SKM-1 treated with dmso at 0.1 percent for 144 hours (cell line): ENCODE data around the gene LRRC46.

Source experiments
- DNase-seq: peaks from one replicate; lab custom pipeline; 2025; ENCODE audit not compliant: unreplicated experiment; lab: John Stamatoyannopoulos, UW

Gene LRRC46

GRCh38 chr17:47850692-47851573, 19.5 kb downstream of the LRRC46 start, which contains the start of gene SP6:
Gene SP6 (minus strand): TSS chr17:47851163. CDS start chr17:47848429, 2,734 bp downstream.
- no peak for DNase-seq

GRCh38 chr17:47851764-47852112, 20.3 kb downstream of the LRRC46 start:
- no peak for DNase-seq

DNA sequence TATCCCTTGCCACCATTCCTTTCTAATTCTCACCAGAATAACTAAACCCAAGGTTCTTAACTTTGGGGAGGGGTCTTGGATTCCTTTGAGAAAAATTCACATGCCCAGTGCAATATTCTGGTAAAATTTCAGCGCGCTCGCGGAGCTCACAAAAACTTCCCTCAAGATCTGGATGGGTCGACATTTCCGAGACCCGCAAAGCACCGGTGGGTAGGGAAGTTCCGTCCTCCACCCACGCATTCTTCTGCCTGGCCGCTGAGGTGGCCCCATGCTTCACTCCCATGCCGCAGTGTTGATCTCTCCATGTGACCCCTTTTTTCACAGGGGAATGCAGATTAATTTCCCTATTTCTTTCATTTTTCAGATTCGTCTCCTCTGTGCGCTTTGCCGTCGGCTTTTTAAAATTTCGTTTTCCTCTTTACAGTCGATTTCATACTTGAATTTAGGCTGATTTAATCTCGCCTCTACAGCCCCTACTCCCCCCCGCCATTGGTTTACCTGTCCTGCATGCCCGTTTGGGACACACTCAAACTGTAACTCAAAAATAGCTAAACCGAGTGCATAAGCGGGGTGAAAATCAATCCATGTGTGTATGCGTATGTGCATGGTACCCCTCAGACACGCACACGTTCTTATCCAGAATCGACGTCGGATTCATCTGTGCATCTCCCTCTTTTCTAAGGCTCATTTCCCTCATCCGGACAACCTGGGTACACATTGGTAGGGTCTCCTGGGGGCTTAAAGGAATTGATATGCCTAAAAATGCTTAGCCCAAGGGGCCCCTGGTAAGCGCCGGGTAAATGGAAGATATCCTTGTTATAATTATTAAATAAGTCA, 20.9 kb downstream of the LRRC46 start:
- no peak for DNase-seq

DNA sequence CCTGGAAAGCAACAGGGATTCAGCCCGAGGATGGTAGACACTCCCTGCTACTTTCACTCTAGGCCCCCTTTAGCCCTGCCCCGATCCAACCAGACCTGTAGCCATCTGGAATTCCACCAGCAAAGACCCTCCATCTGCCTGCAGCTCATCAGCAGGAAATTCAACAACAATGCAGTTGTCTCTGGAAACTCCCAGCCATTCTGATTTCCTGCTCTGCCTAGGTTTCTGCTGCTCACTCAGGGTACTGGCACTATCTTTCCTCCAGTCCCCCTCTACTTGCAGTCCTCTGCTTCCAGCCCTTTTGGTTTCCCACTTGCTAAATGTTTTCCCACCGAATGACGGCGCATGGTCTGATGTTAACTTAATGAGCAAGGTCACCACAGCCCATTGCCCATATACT, 22.1 kb downstream of the LRRC46 start:
- no peak for DNase-seq

- no peak for DNase-seq
These were observed 24.3 kb downstream of the LRRC46 start for GRCh38 chr17:47855737-47856136.

DNA sequence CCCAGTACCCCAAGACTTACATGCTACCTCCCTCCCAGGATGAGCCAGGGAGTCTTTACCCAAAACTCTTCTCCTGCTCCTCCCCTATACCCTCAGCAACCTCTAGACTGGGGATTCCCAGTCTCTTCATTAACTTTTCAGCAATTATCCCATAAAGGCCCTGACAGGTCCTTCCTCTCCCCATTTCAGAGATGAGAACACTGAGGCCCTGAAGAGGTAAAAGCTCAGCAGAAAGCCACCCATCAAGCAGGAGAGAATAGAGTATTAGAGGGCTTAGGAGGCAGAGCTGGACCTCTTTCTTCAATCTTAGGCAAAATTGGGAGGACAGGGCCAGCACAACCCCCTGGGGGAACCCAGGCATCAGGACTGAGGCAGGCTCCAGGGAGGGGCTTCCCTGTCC, 25.4 kb downstream of the LRRC46 start:
- DNase-seq, result no peak

DNA sequence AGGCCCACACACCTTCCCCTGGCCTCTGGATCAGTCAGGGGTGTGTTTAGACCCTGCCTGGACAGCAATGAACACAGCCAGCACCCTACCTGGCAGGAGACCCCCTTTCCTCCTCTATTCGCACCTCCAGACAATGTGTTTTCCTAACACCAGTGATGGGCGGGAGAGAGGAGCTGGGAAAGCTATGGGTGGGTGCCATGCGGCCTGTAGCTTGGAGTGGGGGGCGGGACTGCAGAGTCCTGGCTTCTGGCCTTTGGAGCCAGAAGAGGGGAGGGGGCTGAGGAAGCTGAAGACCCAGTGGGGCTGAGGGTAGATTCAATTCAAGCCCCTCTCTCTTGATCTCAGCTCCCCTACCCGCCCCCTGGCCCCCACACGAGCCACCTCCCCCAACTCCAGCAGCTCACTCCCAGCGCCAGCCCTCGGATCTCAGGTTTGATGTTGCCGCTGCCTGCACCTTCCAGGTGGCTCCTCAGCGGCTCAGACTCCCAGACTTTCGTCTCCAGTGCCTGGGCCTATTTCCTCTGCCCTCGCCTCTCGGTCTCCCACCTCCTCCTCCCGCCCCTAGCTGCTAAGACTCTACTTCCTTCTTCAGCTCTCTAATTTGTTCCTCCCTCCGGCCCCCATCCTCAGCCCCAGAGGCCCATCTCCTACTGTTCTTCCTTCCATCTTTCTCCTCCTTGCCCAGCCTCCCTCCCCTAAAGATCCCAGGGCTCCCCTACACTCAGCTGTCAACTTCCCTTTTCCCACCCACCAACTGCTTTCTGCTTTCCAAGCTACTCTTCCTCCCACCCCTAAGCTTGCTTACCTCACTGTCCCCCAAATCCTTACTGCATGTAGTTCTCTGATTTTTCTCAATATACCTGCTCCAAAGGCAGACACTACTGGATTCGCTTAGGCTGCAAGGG, 26.3 kb downstream of the LRRC46 start:
- DNase-seq, result no peak

DNA sequence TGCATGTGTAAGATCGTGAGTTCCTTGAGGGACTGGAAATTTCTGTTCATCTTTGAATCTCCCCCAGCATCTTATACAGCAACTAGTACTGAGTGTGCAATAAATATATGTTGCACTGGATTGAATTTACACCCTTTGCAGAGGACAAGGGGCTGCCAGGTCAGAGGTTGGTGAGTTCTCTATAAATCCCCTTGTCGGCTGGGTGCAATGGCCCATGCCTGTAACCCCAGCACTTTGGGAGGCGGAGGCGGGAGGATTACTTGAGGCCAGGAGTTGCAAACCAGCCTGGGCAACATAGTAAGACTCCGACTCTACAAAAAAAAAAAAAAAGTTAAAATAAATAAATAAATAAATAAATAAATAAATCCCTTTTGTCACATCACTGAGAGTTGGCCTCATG, 28.9 kb downstream of the LRRC46 start:
- no peak for DNase-seq

DNA sequence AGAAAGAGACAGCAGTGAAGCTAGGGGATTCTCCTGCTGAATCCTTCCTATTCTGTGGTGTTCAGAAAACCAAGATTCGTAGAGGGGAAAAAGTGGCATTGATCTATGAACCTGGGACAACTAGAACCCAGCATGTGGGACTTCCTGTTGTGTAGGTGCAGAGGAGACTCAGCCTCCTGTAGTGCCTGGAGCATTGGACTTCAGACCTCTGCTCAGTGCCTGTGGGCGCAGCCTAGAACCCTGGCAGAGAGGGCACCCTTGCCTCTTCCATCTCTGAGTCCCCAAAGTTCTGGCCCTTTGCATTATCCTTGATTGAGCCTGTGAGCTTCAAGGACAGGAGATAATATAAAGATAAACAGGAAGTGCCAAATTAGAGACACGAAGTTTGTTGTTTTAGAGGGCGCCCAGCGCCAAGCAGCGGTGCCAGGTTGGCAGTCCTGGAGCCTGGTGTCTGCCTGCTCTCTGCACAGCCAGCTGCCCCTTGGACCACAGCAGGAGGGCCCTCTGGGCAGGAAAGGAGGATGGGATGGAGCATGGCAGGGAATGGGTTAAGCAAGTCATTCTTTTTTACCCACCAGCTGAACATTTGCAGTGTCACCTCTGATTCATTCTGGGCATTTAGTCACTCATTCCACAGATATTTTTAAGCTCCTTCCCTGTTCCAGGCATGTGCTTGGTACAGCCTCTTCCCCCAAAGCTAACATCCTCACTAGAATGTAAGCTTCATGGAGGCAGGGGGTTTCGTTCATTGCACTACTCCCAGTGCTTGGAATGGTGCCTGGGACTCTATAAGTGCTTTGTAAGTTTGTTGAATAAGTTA, 31.4 kb downstream of the LRRC46 start:
- DNase-seq, result no peak

DNA sequence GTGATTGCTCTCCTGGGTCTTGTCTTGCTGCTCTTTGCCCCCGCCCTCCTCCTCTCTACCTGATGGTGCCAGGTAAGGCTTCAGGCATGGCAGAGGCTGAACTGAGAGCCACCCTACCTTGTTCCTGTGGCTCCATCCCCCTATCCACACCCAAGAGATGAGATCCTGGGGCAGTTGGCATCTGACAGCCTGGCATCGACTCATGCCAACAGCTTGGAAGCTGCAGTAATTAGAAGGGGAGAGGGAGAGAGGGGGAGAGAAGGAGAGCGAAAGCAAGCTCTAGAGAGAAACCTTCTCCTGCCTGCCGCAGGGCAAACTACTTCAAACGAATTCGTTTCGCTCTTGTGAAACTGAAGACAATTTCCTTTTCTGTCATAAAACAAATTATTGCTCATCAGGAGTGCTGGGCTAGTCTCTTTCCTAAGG, 33.3 kb downstream of the LRRC46 start:
- no peak for DNase-seq

- no peak for DNase-seq
These were observed 35.5 kb downstream of the LRRC46 start for GRCh38 chr17:47866941-47867340.

DNA sequence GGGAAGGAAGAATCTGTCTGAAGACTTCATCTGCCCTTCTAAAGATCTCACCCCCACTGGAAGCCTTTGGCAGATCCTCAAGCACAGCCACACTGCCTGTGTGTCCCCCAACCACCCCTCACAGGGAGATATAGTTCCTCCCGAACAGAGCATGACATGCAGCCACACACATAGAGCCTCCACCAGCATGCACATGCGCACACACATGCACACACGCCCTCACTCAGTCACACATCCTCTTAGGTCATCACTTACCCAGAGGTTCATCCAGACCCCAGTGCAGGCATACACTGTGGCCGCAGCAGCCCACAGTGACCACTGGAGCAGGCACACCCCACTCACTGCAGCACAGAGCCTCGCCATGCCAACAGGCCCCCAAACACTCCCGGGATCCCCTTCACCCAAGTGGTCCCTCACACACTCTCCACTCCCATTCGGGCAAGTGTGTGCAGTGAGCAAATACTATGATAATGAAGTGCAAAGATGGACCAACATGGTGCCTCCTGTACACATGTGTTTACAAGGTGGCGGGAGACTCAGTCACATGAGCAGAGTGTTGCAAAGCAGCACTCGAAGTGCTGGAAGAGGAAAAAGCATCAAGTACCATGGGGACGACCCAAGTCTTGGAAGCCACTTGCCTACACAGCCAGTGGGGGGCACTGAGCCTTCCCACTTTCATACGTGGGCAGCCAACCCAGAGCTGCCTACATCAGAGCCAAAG, 36.5 kb downstream of the LRRC46 start:
- no peak for DNase-seq

DNA sequence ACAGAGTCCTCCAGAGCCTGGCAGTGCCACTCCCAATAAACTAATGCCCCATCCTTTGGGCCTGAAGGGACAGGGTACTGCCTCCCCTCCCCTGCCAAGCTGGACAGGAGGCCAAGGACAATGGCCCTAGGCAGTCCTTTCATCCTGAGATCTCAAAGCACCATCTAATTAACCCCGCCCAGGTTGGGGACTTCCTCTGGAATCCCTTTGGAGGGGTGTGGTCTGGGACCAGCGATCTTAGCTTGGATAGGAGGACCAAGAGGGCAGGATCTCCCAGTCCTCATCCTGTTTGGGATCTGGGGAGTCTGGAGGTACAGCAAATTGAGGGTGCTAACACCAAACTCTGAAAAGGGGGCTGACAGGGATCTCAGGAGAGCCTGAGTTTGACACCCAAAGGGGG, 37.6 kb downstream of the LRRC46 start:
- no peak for DNase-seq

DNA sequence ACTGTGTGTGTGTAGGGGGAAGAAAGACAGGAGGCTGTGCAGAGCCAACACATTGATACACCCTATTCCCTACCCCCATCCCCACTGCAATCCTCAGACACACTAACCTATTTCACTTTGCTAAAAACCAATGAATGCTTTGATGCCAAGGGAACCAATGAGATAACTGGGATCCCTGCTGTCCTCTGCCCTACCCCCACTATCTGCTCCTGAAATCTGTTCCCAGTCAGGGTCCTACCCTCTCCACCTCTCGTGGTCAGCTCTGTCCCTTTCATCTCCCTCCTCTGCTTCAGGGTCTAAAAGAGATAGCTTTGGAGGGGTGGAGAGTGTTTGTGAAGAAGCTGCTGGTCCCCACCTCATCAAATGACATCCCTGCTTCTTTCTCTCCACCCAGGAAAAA, 38.6 kb downstream of the LRRC46 start:
- no peak for DNase-seq

DNA sequence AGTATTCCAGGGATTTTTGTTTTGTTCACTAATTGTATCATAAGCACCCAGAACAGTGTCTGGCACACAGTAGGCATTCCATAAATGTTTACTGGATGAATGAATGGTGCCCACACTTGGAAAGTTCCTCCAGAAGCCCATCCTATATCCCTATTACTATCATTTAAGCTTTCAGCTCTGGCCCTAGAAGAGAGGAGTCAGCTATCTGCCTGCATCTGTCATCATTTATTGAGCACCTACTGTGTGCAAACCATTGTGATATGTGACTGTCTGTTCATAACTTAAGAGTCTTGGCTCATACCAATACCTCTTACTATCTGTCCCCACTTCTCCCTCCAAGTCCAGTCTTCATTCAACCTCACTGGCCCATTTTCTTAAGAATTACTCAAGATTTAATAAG, 39.6 kb downstream of the LRRC46 start:
- no peak for DNase-seq

DNA sequence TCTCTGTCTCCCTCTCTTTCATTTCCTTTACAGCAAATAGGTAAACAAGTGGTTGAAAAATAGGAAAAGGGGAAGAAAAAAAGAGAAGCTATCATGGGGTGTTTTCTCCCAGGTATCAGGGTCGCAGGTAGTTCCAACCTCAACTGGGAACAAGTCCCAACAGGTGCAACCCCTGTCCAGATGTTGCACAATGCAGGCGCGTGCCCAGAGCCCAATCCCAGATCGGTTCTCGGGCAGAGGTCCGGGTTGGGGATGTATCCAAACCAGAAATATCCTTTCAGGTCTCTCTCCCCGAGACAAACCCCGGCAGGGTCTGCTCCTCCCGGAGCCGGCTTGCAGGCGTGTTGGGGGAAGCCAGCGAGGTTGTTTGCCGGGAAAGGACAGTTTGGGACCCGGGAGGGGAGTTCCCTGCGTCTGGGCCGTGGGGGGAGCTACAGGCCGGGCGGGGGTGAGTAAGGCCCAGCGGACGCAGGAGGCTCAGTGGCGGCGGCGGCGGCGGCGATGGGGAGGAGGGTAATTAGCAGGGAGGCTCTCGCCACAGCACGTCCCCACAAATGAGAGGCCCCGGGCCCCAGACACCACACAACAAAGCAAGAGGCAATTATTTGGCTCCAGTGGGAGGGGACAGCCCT, 40.7 kb downstream of the LRRC46 start:
- no peak for DNase-seq

DNA sequence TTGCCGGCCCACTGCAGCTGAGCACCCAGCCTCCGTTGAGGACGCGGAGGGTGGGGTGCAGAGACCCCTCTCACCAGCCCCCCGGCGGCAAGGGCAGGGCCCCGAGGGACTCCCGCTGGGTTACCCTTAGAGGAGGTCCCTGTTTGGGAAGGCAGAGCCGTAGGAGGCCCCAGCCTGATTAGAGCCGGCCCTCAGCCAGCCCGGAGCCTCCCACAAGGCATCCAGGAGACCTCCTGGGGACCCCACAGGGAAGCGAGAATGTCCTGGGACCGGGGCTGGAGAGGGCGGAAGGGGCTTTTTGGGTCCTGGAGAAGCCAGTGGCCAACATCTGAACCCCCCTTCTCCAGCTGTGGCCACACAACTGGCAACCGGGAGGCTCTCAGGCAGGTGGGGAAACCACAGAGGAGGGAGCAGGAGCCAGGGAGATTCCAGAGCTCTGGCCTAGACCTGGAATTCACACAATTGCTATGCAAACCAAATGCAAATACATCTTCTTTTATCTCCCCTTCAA, 41.2 kb downstream of the LRRC46 start:
- DNase-seq, result no peak

DNA sequence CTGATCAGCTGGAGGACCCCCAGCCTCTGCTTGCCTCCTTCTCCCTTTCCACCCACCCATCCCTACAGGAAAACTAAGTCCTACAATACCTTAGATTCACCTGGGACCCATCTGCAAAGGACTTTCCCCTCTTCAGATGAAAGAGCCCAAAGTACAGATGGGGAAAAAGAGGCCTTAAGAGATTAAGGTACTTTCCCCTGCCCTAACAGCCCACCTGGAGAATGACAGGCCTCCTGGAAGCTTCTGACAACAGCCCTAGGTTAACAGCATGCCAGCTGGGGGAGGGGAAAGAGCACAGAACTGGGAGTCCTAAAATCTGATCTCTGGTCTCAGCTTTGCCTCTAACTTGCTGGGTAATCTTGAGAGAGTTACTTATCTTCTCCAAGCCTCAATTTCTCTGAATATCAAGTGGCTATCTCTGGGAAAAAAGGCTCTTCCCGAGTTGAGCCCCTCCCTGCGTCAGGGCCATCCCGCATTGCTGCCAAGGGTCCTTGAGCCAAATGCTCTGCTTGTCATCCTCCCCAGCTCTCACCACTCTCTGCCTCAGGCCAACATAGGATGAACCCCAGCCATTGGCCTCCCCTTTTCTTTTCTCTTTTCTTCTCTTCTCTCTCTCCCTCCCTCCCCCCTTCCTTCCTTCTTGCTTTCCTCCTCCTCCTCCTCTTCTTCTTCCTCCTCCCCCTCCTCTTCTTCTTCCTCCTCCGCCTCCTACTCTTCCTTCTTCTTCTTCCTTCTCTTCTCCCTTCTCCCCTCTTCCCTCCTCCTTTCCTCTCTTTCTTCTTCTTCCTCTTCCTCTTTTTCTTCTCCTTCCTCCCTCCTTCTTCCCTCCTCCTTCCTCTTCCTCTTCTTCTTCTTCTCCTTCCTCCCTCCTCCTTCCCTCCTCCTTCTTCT, 42.0 kb downstream of the LRRC46 start:
- no peak for DNase-seq
